NT2/D1 (cell line): ENCODE results near the gene TRPM2.

ENCODE experiments used
- SUZ12 ChIP-seq: IDR thresholded peaks from 2 replicates; pipeline ENCODE4 v1.6.1; 2011; ENCODE audit not compliant: insufficient read length, insufficient read depth; ENCODE audit errors: extremely low read depth
- YY1 ChIP-seq: IDR thresholded peaks from 2 replicates; pipeline ENCODE4 v1.6.1; 2011; ENCODE audit not compliant: insufficient read length, insufficient read depth
- ZNF274 ChIP-seq: IDR thresholded peaks from 2 replicates; pipeline ENCODE4 v1.6.1; 2011; ENCODE audit warnings: mild to moderate bottlenecking, low read depth, low read length

DNA sequence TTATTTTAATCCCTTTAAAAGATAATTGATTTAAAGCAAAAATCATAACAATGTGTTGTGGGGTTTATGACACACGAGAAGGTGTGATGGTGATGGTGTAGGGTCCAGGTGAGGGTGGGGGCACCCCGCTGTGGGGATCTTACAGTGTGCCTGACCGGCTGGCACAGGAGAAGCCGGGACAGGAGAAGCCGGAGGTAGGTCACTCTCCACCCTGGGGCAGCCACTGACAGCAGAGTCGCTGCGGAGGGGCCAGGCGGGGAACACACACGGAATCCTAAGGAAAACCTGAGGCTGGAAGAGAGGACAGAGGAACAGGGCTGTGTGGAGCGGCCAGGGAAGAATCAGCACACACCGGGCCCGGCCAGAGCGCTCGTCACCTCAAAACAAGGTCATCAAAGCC, 97.6 kb downstream of the TRPM2 start:
- no peak for TF ChIP-seq SUZ12
- TF ChIP-seq YY1: no peak
- TF ChIP-seq ZNF274: no peak
